ENCODE measurements around the gene ITPR3.

- TF ChIP-seq CTCF (conservative IDR thresholded peaks at IDR 0.05; ENCODE audit: low read length) (no peak), EZH2phosphoT487 (IDR thresholded peaks at IDR 0.05; ENCODE audit: borderline replicate concordance) (no peak)
Measured at GRCh38 chr6:33704215-33705066, 83.3 kb downstream of the ITPR3 start.
